Osteocyte (in vitro differentiated cells): ENCODE data around the gene SETD2. TPM values are rescaled to one million over a fixed set of nuclear protein-coding genes. Genes with fewer than 3 reads are reported as not detected.

Source experiments
- DNase-seq: peaks from one replicate; pipeline ENCODE4 v3.0.0; 2021; ENCODE audit warnings: mixed read lengths; ENCODE audit not compliant: unreplicated experiment; ENCODE audit errors: extremely low spot score
- H3K27ac Mint-ChIP-seq: one replicate; pipeline ENCODE4 v1.8.0; 2021; ENCODE audit warnings: mild to moderate bottlenecking, mixed read lengths; ENCODE audit not compliant: unreplicated experiment
- H3K27me3 Mint-ChIP-seq: one replicate; pipeline ENCODE4 v1.8.0; 2021; ENCODE audit warnings: mixed read lengths; ENCODE audit not compliant: unreplicated experiment
- H3K36me3 Mint-ChIP-seq: one replicate; pipeline ENCODE4 v1.8.0; 2021; ENCODE audit warnings: mixed read lengths; ENCODE audit not compliant: unreplicated experiment
- H3K4me1 Mint-ChIP-seq: one replicate; pipeline ENCODE4 v1.8.0; 2021; ENCODE audit warnings: mixed read lengths; ENCODE audit not compliant: unreplicated experiment
- H3K4me3 Mint-ChIP-seq: one replicate; pipeline ENCODE4 v1.8.0; 2021; ENCODE audit warnings: mild to moderate bottlenecking, moderate library complexity, mixed read lengths; ENCODE audit not compliant: unreplicated experiment
- H3K9me3 Mint-ChIP-seq: one replicate; pipeline ENCODE4 v1.8.0; 2021; ENCODE audit warnings: mixed read lengths; ENCODE audit not compliant: unreplicated experiment
- total RNA-seq: library from RNA; stranded (reverse); gene quantifications from 2 replicates; pipeline ENCODE4 v1.2.1, GENCODE V29; 2021
- TF ChIP-seq, protein P1 (sequence below): fragments of 200-600 bp; sonication (generic); IDR thresholded peaks from 2 replicates; pipeline ENCODE4 v1.5.0; 2021; ENCODE audit warnings: antibody characterized with exemption, mild to moderate bottlenecking, moderate library complexity

The SETD2 gene
- total RNA-seq, 1 donor from 2014 or later: 45.0 TPM

DNA sequence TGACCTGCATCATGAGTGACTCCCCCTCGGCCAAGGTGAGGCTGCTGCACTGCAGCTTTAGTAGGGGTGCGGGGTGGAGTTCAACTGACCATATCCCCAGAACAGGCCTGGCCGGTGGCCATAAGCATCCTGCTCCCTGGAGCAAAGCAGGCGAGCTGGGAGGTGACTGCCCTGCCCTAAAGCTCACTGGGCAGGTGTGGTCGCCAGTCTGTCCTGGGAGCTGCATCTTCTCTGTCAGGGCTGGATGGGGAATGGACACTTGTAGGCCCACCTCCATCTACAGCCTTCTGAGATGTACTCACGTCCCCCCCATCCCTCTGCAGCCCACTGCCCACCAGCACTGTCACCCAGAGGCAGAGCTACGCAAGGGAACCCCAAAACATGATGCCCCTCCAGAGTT, 169.9 kb downstream of the SETD2 start:
- no peaks in the 10 kb centered on the region for H3K36me3 Mint-ChIP-seq
- H3K27ac Mint-ChIP-seq: no peak overlapping the region
- H3K4me3 Mint-ChIP-seq: no peak overlapping the region
- H3K9me3 Mint-ChIP-seq: no peaks in the 10 kb centered on the region
- no peaks in the 10 kb centered on the region for H3K4me1 Mint-ChIP-seq
- no peak for DNase-seq
- no peaks in the 10 kb centered on the region for H3K27me3 Mint-ChIP-seq
- TF ChIP-seq, protein P1, sequence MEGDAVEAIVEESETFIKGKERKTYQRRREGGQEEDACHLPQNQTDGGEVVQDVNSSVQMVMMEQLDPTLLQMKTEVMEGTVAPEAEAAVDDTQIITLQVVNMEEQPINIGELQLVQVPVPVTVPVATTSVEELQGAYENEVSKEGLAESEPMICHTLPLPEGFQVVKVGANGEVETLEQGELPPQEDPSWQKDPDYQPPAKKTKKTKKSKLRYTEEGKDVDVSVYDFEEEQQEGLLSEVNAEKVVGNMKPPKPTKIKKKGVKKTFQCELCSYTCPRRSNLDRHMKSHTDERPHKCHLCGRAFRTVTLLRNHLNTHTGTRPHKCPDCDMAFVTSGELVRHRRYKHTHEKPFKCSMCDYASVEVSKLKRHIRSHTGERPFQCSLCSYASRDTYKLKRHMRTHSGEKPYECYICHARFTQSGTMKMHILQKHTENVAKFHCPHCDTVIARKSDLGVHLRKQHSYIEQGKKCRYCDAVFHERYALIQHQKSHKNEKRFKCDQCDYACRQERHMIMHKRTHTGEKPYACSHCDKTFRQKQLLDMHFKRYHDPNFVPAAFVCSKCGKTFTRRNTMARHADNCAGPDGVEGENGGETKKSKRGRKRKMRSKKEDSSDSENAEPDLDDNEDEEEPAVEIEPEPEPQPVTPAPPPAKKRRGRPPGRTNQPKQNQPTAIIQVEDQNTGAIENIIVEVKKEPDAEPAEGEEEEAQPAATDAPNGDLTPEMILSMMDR: no peak

GRCh38 chr3:46993292-46993691, 170.6 kb downstream of the SETD2 start:
- no peak for DNase-seq
- Mint-ChIP-seq H3K4me1 (no peaks in the 10 kb centered on the region), H3K4me3 (no peak overlapping the region), H3K27me3 (no peaks in the 10 kb centered on the region), H3K36me3 (no peaks in the 10 kb centered on the region), H3K27ac (no peak overlapping the region), H3K9me3 (no peaks in the 10 kb centered on the region)
- TF ChIP-seq, protein P1: no peak

DNA sequence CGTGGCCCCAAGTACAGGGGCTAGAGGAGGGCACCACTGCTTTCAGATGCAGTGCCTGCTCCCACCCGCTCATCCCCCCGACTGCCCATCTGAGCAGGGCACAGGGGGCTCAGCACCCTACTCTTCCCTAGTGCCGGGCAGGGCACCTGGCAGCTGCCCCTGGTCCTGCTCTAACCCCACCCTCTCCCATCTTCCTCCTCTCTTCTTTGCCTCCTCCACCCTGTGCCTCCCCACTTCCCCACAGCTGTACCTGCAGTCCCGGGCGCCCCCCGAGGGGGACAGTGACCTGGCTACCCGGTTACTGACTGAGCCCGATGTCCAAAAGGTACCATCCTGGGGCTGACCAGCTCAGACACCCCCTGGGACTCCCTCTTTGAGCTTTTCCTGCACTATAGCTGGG, 171.7 kb downstream of the SETD2 start:
- DNase-seq: no peak
- no peaks in the 10 kb centered on the region for H3K4me1 Mint-ChIP-seq
- TF ChIP-seq, protein P1: no peak
- H3K4me3 Mint-ChIP-seq: no peak overlapping the region
- H3K27me3 Mint-ChIP-seq: no peaks in the 10 kb centered on the region
- H3K36me3 Mint-ChIP-seq: no peaks in the 10 kb centered on the region
- H3K27ac Mint-ChIP-seq: no peak overlapping the region
- H3K9me3 Mint-ChIP-seq: no peaks in the 10 kb centered on the region

DNA sequence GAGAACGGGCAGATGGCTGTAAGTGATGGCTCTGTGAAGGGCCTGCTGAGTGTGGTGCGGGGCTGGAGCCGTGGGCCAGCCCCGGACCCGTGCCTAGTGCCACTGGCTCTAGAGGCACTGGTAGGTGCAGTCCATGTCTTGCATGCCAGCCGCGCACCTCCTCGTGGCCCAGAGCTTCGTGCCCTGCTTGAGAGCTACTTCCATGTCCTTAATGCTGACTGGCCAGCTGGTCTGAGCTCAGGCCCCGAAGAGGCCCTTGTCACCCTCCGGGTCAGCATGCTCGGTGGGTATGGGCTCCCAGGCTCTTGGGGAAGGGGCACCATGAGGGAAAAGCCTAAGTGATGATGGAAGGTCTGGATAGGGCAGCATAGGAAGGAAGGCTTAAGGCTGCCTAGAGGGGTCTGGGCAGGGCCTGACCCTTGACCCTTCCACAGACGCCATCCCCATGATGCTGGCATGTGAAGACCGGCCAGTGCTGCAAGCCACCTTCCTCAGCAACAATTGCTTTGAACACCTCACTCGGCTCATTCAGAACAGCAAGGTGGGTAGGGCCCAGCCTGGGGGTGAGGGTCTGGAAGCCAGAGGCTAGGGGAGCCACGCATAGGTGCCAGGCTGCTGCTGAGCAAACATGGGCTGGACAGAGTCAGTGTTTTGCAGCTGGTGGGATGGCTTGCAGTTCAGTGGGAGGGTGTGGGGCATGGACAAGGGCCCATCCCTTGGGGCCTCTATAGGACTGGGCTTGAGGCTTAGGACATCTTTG, 172.3 kb downstream of the SETD2 start:
- no peak overlapping the region for H3K4me3 Mint-ChIP-seq

More for the DNA sequence above, 172.3 kb downstream of the SETD2 start:
- Mint-ChIP-seq H3K36me3 (no peaks in the 10 kb centered on the region), H3K9me3 (no peaks in the 10 kb centered on the region), H3K4me1 (no peaks in the 10 kb centered on the region), H3K27me3 (no peaks in the 10 kb centered on the region), H3K27ac (no peak overlapping the region)
- no peak for DNase-seq
- TF ChIP-seq, protein P1: no peak
